Activated effector memory CD4-positive, alpha-beta T cell treated with anti-CD3 and anti-CD28 coated beads, Interleukin-2, amount 50 U/mL, for 16 hours (primary cell): Measurements from ENCODE around the gene SCARB2.

ENCODE experiments used
- DNase-seq: peaks from one replicate; pipeline ENCODE4 v3.0.0-alpha.2; 2020

SCARB2 gene

GRCh38 chr4:76224171-76224570 lies 10.5 kb upstream of the SCARB2 start:
- no peak for DNase-seq

GRCh38 chr4:76219299-76220055 lies 5.9 kb upstream of the SCARB2 start:
- DNase-seq, result no peak

- no peak for DNase-seq
These were observed 3.6 kb upstream of the SCARB2 start for GRCh38 chr4:76216975-76217814.

GRCh38 chr4:76216524-76216923 lies 2.9 kb upstream of the SCARB2 start:
- no peak for DNase-seq

GRCh38 chr4:76215077-76215476 lies 1.5 kb upstream of the SCARB2 start:
- no peak for DNase-seq

- peak; percentile 64 for DNase-seq
These were observed 602 bp upstream of the SCARB2 start for GRCh38 chr4:76214177-76214675.

- DNase-seq, result peak; percentile 76
These were observed 691 bp downstream of the SCARB2 start for GRCh38 chr4:76212851-76213414.

- no peak for DNase-seq
These were observed 1.6 kb downstream of the SCARB2 start for GRCh38 chr4:76211769-76212708.

- no peak for DNase-seq
These were observed 3.2 kb downstream of the SCARB2 start for GRCh38 chr4:76210452-76210851.

GRCh38 chr4:76209881-76210280 lies 3.7 kb downstream of the SCARB2 start:
- no peak for DNase-seq

GRCh38 chr4:76208005-76208765 lies 5.4 kb downstream of the SCARB2 start:
- no peak for DNase-seq

GRCh38 chr4:76207549-76207948 lies 6.1 kb downstream of the SCARB2 start:
- no peak for DNase-seq

- DNase-seq, result no peak
These were observed 7.2 kb downstream of the SCARB2 start for GRCh38 chr4:76206222-76206942.

- no peak for DNase-seq
These were observed 8.1 kb downstream of the SCARB2 start for GRCh38 chr4:76205476-76205875.

- no peak for DNase-seq
These were observed 8.7 kb downstream of the SCARB2 start for GRCh38 chr4:76204936-76205335.

- DNase-seq, result no peak
These were observed 10.1 kb downstream of the SCARB2 start for GRCh38 chr4:76203541-76203940.

- DNase-seq, result no peak
These were observed 12.3 kb downstream of the SCARB2 start for GRCh38 chr4:76201276-76201675.

- no peak for DNase-seq
These were observed 12.8 kb downstream of the SCARB2 start for GRCh38 chr4:76200771-76201231.

GRCh38 chr4:76199664-76200211 lies 13.9 kb downstream of the SCARB2 start:
- DNase-seq, result no peak

- peak; percentile 65 for DNase-seq
These were observed 15.0 kb downstream of the SCARB2 start for GRCh38 chr4:76198411-76199237.
